GM18520 (cell line): ENCODE measurements around the gene ITGA2B.
"Not testable (repeated sequence)": the region's sequence is repeated elsewhere in the genome, so short reads cannot be mapped to it uniquely, and the experiment has no call there.

ENCODE experiments used
- ATAC-seq: cut with Tn5 transposase; IDR thresholded peaks from one replicate; pipeline ENCODE4 v1.9.1; 2021; ENCODE audit not compliant: unreplicated experiment

The ITGA2B gene

GRCh38 chr17:44394112-44394511 is 4.7 kb upstream of the ITGA2B start:
- not testable (repeated sequence) for ATAC-seq

- no peak for ATAC-seq
Measured at GRCh38 chr17:44390250-44390870, 911 bp upstream of the ITGA2B start.

GRCh38 chr17:44389723-44390202 is 314 bp upstream of the ITGA2B start:
- ATAC-seq, result no peak

- ATAC-seq, result no peak
Measured at GRCh38 chr17:44387804-44388203, 1.6 kb downstream of the ITGA2B start.

GRCh38 chr17:44386182-44386525 is 3.3 kb downstream of the ITGA2B start:
- no peak for ATAC-seq

GRCh38 chr17:44385287-44386181 is 3.9 kb downstream of the ITGA2B start:
- ATAC-seq, result no peak

- no peak for ATAC-seq
Measured at GRCh38 chr17:44384823-44385286, 4.6 kb downstream of the ITGA2B start.

- no peak for ATAC-seq
Measured at GRCh38 chr17:44384281-44384822, 5.1 kb downstream of the ITGA2B start.

- ATAC-seq, result no peak
Measured at GRCh38 chr17:44383861-44384260, 5.6 kb downstream of the ITGA2B start.

- ATAC-seq, result no peak
Measured at GRCh38 chr17:44383363-44383762, 6.1 kb downstream of the ITGA2B start.

- no peak for ATAC-seq
Measured at GRCh38 chr17:44382917-44383316, 6.5 kb downstream of the ITGA2B start.

GRCh38 chr17:44381810-44382305 is 7.6 kb downstream of the ITGA2B start:
- ATAC-seq, result no peak

- no peak for ATAC-seq
Measured at GRCh38 chr17:44380767-44381166, 8.7 kb downstream of the ITGA2B start.

- no peak for ATAC-seq
Measured at GRCh38 chr17:44379887-44380286, 9.6 kb downstream of the ITGA2B start.

- no peak for ATAC-seq
Measured at GRCh38 chr17:44378171-44378705, 11.2 kb downstream of the ITGA2B start.

- ATAC-seq, result no peak
Measured at GRCh38 chr17:44376779-44377178, 12.7 kb downstream of the ITGA2B start.

- no peak for ATAC-seq
Measured at GRCh38 chr17:44376124-44376523, 13.3 kb downstream of the ITGA2B start.

GRCh38 chr17:44375196-44376017 is 14.0 kb downstream of the ITGA2B start:
- no peak for ATAC-seq

- ATAC-seq, result no peak
Measured at GRCh38 chr17:44374306-44375195, 14.9 kb downstream of the ITGA2B start.

GRCh38 chr17:44372036-44372435 is 17.4 kb downstream of the ITGA2B start:
- no peak for ATAC-seq
